GM23338 (cell line): ENCODE data around the gene FBN3. TPM values are rescaled to one million over a fixed set of nuclear protein-coding genes. Genes with fewer than 3 reads are reported as not detected.

Source experiments
- ATAC-seq: fragments of 200-7000 bp; cut with Tn5 transposase; 3 replicates; pipeline ENCODE4 v1.9.1; 2020
- DNase-seq: peaks from one replicate; pipeline ENCODE4 v3.0.0-alpha.2; 2015; ENCODE audit warnings: low spot score
- H2AFZ ChIP-seq: fragments of 200-600 bp; sonication (generic); 2 replicates; pipeline ENCODE4 v1.8.0; 2016; ENCODE audit warnings: antibody characterized with exemption, mild to moderate bottlenecking, moderate library complexity
- H3F3A ChIP-seq: fragments of 200-600 bp; sonication (generic); replicated peaks from 2 replicates; pipeline ENCODE4 v1.8.0; 2017; ENCODE audit warnings: antibody characterized with exemption, mixed run types, low read depth
- H3K27ac ChIP-seq: fragments of 200-600 bp; sonication (generic); 2 replicates; pipeline ENCODE4 v1.6.1; 2016; ENCODE audit warnings: low read depth
- H3K27me3 ChIP-seq: fragments of 200-600 bp; sonication (generic); 2 replicates; pipeline ENCODE4 v1.8.0; 2016; ENCODE audit warnings: mild to moderate bottlenecking, mixed run types, moderate library complexity; ENCODE audit not compliant: insufficient read depth
- H3K36me3 ChIP-seq: fragments of 200-600 bp; sonication (generic); 2 replicates; pipeline ENCODE4 v1.8.0; 2016; ENCODE audit warnings: mild to moderate bottlenecking; ENCODE audit not compliant: insufficient read depth
- H3K4me1 ChIP-seq: fragments of 200-600 bp; sonication (generic); 2 replicates; pipeline ENCODE4 v1.8.0; 2016; ENCODE audit warnings: mild to moderate bottlenecking, moderate library complexity; ENCODE audit not compliant: insufficient read depth
- H3K4me2 ChIP-seq: fragments of 200-600 bp; sonication (generic); 2 replicates; pipeline ENCODE4 v1.7.1; 2017; ENCODE audit warnings: mixed run types
- H3K4me3 ChIP-seq: fragments of 200-600 bp; sonication (generic); 2 replicates; pipeline ENCODE4 v1.6.1; 2016; ENCODE audit warnings: mixed run types
- H3K79me2 ChIP-seq: fragments of 200-600 bp; sonication (generic); replicated peaks from 2 replicates; pipeline ENCODE4 v1.8.0; 2017; ENCODE audit warnings: mild to moderate bottlenecking; ENCODE audit not compliant: insufficient read depth
- H3K9me2 ChIP-seq: fragments of 200-600 bp; sonication (generic); 2 replicates; pipeline ENCODE4 v1.8.0; 2017; ENCODE audit not compliant: insufficient read depth
- H4K20me1 ChIP-seq: fragments of 200-600 bp; sonication (generic); replicated peaks from 2 replicates; pipeline ENCODE4 v1.8.0; 2017; ENCODE audit warnings: mild to moderate bottlenecking; ENCODE audit not compliant: insufficient read depth
- H3K27ac Mint-ChIP-seq: 2 replicates; pipeline ENCODE4 v1.8.0; 2020; ENCODE audit warnings: inconsistent platforms, mild to moderate bottlenecking, moderate library complexity, mixed read lengths
- H3K27me3 Mint-ChIP-seq: 3 replicates; pipeline ENCODE4 v1.8.0; 2022; ENCODE audit warnings: low read depth, mild to moderate bottlenecking, moderate library complexity, mixed read lengths, inconsistent platforms; ENCODE audit not compliant: insufficient read depth, poor library complexity
- H3K36me3 Mint-ChIP-seq: 3 replicates; pipeline ENCODE4 v1.8.0; 2021; ENCODE audit warnings: low read depth, mild to moderate bottlenecking, inconsistent platforms, moderate library complexity, mixed read lengths
- H3K4me1 Mint-ChIP-seq: 3 replicates; pipeline ENCODE4 v1.8.0; 2020; ENCODE audit warnings: mild to moderate bottlenecking, inconsistent platforms, mixed read lengths
- H3K4me3 Mint-ChIP-seq: 3 replicates; pipeline ENCODE4 v1.8.0; 2021; ENCODE audit warnings: moderate library complexity, mild to moderate bottlenecking, inconsistent platforms, mixed read lengths
- H3K9me3 Mint-ChIP-seq: 3 replicates; pipeline ENCODE4 v1.8.0; 2020; ENCODE audit warnings: moderate library complexity, mild to moderate bottlenecking, inconsistent platforms, mixed read lengths
- CREB1 ChIP-seq: fragments of 250-450 bp; sonication (Bioruptor Pico); IDR thresholded peaks from 2 replicates; pipeline ENCODE4 v1.5.0; 2020; ENCODE audit warnings: low read depth, mild to moderate bottlenecking, moderate library complexity
- EZH2 ChIP-seq: fragments of 200-600 bp; sonication (generic); IDR thresholded peaks from one replicate; pipeline ENCODE4 v1.8.0; 2017; ENCODE audit warnings: antibody characterized with exemption, mild to moderate bottlenecking, low read depth; ENCODE audit not compliant: unreplicated experiment
- EZH2phosphoT487 ChIP-seq: fragments of 200-600 bp; sonication (generic); IDR thresholded peaks from one replicate; pipeline ENCODE4 v1.8.1; 2018; ENCODE audit warnings: antibody characterized with exemption; ENCODE audit not compliant: unreplicated experiment
- JUNB ChIP-seq: IDR thresholded peaks from one replicate; pipeline ENCODE4 v1.6.1; 2016; ENCODE audit warnings: antibody characterized with exemption; ENCODE audit not compliant: unreplicated experiment
- NANOG ChIP-seq: IDR thresholded peaks from 2 replicates; pipeline ENCODE4 v1.6.1; 2016; ENCODE audit warnings: antibody characterized with exemption, borderline replicate concordance
- POLR2AphosphoS5 ChIP-seq: IDR thresholded peaks from 2 replicates; pipeline ENCODE4 v1.6.1; 2016; ENCODE audit warnings: antibody characterized with exemption, low read depth
- STAT1 ChIP-seq: IDR thresholded peaks from one replicate; pipeline ENCODE4 v1.6.1; 2016; ENCODE audit warnings: antibody characterized with exemption; ENCODE audit not compliant: unreplicated experiment
- ZNF114 ChIP-seq: fragments of 250-450 bp; sonication (Bioruptor Pico); IDR thresholded peaks from 2 replicates; pipeline ENCODE4 v1.5.0; 2020; ENCODE audit warnings: mild to moderate bottlenecking, moderate library complexity
- ZNF331 ChIP-seq: fragments of 250-450 bp; sonication (Bioruptor Pico); IDR thresholded peaks from 2 replicates; pipeline ENCODE4 v1.5.0; 2020; ENCODE audit warnings: low read depth, mild to moderate bottlenecking, moderate library complexity
- polyA plus RNA-seq: library from polyadenylated mRNA; unstranded; fragments of >200 nt; fragmentation: Nextera tagmentation; extraction: Ambion mirVana; gene quantifications from 2 replicates; pipeline ENCODE4 v1.2.1, GENCODE V29; 2016
- total RNA-seq: library from RNA; depleted of rRNA; stranded (reverse); fragments of >200 nt; shearing (Covaris generic); gene quantifications from 2 replicates; pipeline ENCODE4 v1.2.3, GENCODE V29; 2014
- TF ChIP-seq, protein P1 (sequence below): IDR thresholded peaks from 2 replicates; pipeline ENCODE4 v1.6.1; 2016; ENCODE audit warnings: antibody characterized with exemption
- TF ChIP-seq, protein P2 (sequence below): fragments of 250-450 bp; sonication (Bioruptor Pico); IDR thresholded peaks from 2 replicates; pipeline ENCODE4 v1.5.0; 2020; ENCODE audit warnings: mild to moderate bottlenecking, moderate library complexity

The FBN3 gene
- total and polyA plus RNA-seq, 2 experiments from 2014 or later: 8.5 to 54.5 TPM

DNA sequence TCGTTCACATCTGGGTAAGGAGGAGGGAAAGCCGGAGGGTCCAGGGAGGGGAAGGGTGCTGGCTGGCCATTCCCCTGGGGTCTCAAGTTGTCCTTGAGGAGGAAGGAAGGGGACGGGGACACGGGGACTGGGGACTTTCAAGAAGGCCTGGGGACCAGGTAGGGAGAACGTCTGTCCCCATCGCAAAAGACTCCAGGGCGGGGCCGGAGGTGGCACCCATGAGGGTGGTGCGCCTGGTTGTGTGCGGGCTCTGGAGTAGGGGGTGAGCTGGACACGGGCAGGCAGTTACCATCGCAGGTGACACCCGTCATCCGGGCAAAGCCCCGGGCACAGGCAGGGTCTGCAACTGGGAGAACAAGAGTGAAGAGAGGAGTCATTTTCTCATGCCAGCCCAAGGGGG, 23.4 kb downstream of the FBN3 start:
- Histone ChIP-seq H2AFZ (no peak overlapping the region), H3K4me1 (peaks cover 4% of the 10 kb centered on the region; the same call in 1 of the 2 replicates), H3F3A (0 out of 2 replicates have a peak, but pooled peaks cover 9% of the 10 kb centered on the region), H3K27ac (no peak overlapping the region), H3K36me3 (no peaks in the 10 kb centered on the region; the same call in 1 of the 2 replicates), H3K4me2 (no peak overlapping the region), H3K79me2 (no peaks in the 10 kb centered on the region), H4K20me1 (no peaks in the 10 kb centered on the region), H3K9me2 (no peaks in the 10 kb centered on the region), H3K27me3 (no peaks in the 10 kb centered on the region), H3K4me3 (no peak overlapping the region)
- H3K9me3 Mint-ChIP-seq: no peaks in the 10 kb centered on the region
- H3K27me3 Mint-ChIP-seq: peaks cover 6% of the 10 kb centered on the region
- H3K36me3 Mint-ChIP-seq: peaks cover 58% of the 10 kb centered on the region
- TF ChIP-seq, protein P1, sequence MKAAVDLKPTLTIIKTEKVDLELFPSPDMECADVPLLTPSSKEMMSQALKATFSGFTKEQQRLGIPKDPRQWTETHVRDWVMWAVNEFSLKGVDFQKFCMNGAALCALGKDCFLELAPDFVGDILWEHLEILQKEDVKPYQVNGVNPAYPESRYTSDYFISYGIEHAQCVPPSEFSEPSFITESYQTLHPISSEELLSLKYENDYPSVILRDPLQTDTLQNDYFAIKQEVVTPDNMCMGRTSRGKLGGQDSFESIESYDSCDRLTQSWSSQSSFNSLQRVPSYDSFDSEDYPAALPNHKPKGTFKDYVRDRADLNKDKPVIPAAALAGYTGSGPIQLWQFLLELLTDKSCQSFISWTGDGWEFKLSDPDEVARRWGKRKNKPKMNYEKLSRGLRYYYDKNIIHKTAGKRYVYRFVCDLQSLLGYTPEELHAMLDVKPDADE: no peak
- TF ChIP-seq ZNF331 (CRISPR knock-in tag) (no peak), EZH2 (no peak), STAT1 (no peak), NANOG (no peak), CREB1 (CRISPR knock-in tag) (no peak), EZH2phosphoT487 (no peak), JUNB (no peak), ZNF114 (CRISPR knock-in tag) (no peak), POLR2AphosphoS5 (no peak)
- TF ChIP-seq, protein P2, sequence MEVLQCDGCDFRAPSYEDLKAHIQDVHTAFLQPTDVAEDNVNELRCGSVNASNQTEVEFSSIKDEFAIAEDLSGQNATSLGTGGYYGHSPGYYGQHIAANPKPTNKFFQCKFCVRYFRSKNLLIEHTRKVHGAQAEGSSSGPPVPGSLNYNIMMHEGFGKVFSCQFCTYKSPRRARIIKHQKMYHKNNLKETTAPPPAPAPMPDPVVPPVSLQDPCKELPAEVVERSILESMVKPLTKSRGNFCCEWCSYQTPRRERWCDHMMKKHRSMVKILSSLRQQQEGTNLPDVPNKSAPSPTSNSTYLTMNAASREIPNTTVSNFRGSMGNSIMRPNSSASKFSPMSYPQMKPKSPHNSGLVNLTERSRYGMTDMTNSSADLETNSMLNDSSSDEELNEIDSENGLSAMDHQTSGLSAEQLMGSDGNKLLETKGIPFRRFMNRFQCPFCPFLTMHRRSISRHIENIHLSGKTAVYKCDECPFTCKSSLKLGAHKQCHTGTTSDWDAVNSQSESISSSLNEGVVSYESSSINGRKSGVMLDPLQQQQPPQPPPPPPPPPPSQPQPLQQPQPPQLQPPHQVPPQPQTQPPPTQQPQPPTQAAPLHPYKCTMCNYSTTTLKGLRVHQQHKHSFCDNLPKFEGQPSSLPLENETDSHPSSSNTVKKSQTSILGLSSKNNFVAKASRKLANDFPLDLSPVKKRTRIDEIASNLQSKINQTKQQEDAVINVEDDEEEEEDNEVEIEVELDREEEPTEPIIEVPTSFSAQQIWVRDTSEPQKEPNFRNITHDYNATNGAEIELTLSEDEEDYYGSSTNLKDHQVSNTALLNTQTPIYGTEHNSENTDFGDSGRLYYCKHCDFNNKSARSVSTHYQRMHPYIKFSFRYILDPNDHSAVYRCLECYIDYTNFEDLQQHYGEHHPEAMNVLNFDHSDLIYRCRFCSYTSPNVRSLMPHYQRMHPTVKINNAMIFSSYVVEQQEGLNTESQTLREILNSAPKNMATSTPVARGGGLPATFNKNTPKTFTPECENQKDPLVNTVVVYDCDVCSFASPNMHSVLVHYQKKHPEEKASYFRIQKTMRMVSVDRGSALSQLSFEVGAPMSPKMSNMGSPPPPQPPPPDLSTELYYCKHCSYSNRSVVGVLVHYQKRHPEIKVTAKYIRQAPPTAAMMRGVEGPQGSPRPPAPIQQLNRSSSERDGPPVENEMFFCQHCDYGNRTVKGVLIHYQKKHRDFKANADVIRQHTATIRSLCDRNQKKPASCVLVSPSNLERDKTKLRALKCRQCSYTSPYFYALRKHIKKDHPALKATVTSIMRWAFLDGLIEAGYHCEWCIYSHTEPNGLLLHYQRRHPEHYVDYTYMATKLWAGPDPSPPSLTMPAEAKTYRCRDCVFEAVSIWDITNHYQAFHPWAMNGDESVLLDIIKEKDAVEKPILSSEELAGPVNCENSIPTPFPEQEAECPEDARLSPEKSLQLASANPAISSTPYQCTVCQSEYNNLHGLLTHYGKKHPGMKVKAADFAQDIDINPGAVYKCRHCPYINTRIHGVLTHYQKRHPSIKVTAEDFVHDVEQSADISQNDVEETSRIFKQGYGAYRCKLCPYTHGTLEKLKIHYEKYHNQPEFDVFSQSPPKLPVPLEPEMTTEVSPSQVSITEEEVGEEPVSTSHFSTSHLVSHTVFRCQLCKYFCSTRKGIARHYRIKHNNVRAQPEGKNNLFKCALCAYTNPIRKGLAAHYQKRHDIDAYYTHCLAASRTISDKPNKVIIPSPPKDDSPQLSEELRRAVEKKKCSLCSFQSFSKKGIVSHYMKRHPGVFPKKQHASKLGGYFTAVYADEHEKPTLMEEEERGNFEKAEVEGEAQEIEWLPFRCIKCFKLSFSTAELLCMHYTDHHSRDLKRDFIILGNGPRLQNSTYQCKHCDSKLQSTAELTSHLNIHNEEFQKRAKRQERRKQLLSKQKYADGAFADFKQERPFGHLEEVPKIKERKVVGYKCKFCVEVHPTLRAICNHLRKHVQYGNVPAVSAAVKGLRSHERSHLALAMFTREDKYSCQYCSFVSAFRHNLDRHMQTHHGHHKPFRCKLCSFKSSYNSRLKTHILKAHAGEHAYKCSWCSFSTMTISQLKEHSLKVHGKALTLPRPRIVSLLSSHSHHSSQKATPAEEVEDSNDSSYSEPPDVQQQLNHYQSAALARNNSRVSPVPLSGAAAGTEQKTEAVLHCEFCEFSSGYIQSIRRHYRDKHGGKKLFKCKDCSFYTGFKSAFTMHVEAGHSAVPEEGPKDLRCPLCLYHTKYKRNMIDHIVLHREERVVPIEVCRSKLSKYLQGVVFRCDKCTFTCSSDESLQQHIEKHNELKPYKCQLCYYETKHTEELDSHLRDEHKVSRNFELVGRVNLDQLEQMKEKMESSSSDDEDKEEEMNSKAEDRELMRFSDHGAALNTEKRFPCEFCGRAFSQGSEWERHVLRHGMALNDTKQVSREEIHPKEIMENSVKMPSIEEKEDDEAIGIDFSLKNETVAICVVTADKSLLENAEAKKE: no peak
- ATAC-seq: no peak
- no peak for DNase-seq
- H3K4me1 Mint-ChIP-seq: peaks cover 5% of the 10 kb centered on the region
- H3K4me3 Mint-ChIP-seq: no peak overlapping the region
- H3K27ac Mint-ChIP-seq: no peak overlapping the region; the same call in 1 of the 2 replicates
